ENCODE data around the gene FARP2.
"Not testable (repeated sequence)": the region's sequence is repeated elsewhere in the genome, so short reads cannot be mapped to it uniquely, and the experiment has no call there.

Gene FARP2

DNA sequence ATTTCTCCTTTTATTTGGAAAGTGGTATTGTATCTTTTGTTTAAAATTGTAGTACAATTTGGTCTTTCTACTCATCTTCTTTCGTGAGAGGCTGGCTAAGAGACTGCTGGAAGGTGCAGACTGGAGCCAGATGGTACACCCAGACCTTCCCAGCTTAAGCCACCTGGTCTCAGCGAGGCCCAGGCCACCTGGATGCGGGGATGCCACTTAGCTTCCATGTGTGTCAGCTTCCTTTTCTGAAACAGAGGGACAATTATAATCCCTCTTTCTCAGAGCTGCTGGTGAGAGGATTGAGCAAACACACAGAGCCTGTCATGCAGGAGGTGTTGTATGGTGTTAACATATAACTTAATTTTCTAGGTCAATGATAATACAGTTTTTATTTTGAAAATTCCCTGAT lies 17.4 kb downstream of the FARP2 start:
- in situ Hi-C loops (cut with MboI; ENCODE audit: low sequenced_read_pairs, unreplicated experiment): no loop called here
- DNase-seq (ENCODE audit: low spot score): no peak
- TF ChIP-seq, protein P1, sequence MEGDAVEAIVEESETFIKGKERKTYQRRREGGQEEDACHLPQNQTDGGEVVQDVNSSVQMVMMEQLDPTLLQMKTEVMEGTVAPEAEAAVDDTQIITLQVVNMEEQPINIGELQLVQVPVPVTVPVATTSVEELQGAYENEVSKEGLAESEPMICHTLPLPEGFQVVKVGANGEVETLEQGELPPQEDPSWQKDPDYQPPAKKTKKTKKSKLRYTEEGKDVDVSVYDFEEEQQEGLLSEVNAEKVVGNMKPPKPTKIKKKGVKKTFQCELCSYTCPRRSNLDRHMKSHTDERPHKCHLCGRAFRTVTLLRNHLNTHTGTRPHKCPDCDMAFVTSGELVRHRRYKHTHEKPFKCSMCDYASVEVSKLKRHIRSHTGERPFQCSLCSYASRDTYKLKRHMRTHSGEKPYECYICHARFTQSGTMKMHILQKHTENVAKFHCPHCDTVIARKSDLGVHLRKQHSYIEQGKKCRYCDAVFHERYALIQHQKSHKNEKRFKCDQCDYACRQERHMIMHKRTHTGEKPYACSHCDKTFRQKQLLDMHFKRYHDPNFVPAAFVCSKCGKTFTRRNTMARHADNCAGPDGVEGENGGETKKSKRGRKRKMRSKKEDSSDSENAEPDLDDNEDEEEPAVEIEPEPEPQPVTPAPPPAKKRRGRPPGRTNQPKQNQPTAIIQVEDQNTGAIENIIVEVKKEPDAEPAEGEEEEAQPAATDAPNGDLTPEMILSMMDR (IDR thresholded peaks at IDR 0.05; ENCODE audit: borderline replicate concordance, control extremely low read depth, extremely low read depth, insufficient read depth, missing control alignments): no peak

DNA sequence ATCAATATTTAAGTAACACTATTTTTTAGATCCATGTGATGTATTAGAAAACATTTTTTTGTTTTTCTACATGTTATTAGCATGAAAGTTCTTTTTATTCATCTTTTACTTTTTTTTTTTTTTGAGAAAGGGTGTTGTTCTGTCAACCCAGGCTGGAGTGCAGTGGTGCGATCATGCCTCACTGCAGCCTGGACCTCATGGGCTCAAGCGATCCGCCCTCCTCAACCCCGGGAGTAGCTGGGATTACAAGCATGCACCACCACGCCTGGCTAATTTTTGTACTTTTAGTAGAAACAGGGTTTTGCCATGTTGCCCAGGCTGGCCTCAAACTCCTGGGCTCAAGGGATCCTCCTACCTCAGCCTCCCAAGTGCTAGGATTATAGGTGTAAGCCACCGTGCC lies 17.8 kb downstream of the FARP2 start:
- DNase-seq (ENCODE audit: low spot score); in situ Hi-C loops (cut with MboI; ENCODE audit: low sequenced_read_pairs, unreplicated experiment): not testable (repeated sequence)

DNA sequence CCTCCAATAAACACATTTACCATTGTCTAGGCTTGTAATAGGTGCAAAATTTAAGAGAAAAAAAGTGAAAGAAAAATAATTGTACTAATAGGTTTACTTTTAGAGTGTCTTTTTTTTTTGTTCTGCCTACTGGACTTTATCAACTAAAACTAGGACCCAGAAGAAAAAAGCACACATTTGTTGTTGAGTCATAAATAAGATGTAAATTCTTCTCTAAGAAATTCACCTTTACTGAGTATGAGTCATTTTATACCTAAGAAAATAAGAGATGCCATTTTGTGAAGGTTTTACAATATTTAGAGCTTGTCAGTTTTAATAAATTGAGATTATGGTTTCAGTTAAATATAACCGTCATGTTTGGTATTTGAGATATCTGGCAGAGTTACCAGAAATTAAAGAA lies 19.2 kb downstream of the FARP2 start:
- no peak for DNase-seq (ENCODE audit: low spot score)
- TF ChIP-seq, protein P1 (IDR thresholded peaks at IDR 0.05; ENCODE audit: borderline replicate concordance, control extremely low read depth, extremely low read depth, insufficient read depth, missing control alignments): no peak
- in situ Hi-C loops (cut with MboI; ENCODE audit: low sequenced_read_pairs, unreplicated experiment): no loop called here

DNA sequence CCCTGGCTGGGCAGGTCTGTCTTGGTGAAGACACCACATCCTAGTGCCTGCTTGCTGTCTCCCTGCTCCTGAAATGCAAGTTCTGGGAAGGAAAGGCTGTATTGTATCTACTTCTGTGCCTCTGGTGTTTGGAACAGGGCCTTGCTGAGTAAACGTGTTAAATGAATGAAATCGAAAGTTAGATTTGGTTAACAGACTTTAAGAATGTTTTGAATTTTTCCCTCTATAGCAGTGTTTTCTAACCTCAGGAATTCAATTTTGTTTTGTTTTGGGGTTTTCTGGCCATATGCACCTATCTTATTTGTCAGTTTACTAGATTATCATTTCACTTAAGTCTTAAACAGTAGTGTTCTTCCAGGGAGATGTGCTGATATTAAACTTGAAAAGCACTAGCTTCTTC lies 20.7 kb downstream of the FARP2 start:
- in situ Hi-C loops (cut with MboI; ENCODE audit: low sequenced_read_pairs, unreplicated experiment): no loop called here
- DNase-seq (ENCODE audit: low spot score): no peak
- TF ChIP-seq, protein P1 (IDR thresholded peaks at IDR 0.05; ENCODE audit: borderline replicate concordance, control extremely low read depth, extremely low read depth, insufficient read depth, missing control alignments): no peak

DNA sequence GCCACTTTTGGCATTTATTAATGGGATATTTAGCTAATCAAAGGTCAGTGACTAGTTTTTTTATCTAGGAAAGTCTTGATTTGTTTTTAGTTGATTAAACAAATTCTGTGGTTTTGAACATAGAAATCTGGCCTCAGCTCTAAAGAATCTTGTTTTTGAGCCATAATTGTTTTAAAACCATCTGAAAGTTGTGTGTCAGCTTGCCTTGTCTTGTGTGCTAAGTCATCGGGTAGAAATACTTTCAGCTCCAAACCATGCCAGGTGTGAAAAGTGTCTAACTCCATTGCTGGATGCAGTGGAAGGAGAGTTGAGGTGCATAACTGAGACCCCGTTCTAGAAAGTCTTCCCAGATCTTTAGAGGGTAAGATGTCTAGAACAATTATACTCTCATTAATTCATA lies 22.7 kb downstream of the FARP2 start:
- TF ChIP-seq, protein P1 (IDR thresholded peaks at IDR 0.05; ENCODE audit: borderline replicate concordance, control extremely low read depth, extremely low read depth, insufficient read depth, missing control alignments): no peak
- in situ Hi-C loops (cut with MboI; ENCODE audit: low sequenced_read_pairs, unreplicated experiment): no loop called here
- DNase-seq (ENCODE audit: low spot score): no peak

DNA sequence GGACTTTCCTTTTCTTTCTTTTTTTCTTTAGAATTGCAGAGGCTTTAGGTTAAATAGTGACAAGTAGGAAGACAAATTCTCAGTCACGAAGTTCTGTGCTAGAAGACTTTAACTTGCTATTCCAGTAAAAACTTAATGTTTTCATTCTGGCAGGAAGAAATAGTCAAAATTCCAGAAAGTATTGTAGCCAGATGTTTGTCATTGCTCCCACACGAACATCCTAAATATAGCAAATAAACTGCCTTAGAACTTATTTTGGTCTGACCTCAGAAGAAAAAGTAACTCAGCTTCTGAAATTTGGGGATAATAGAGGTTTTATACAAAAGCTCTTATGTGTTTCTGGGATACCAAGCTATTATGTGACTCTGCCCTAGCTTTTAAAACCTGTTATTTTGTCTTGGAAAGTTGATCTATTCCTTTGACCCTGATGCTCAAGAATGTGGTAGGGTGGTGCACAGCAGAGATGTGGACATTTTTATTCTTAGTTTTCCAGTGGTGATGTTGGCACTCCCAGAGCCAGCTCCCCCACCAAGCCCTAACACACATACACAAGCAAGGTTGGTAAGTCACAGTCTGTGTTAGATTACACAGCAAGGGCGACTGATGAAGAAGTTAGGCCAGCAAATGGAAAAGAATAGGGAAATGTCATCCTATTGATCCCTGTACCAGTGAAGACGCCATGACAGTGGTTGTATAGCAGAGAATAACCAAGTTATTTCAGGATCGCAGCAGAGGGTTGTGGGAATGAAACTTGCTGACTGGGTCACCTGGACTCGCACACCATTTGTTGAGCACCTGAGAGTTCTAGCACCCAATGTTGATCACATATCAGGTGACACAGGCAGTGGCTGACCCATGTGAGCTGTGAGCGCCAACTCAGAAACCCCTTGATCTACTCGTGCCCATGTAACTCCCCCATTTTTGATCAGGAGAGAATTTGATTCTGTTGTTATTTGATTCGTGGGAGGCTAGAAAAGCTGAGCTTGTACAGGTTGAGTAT lies 23.7 kb downstream of the FARP2 start:
- TF ChIP-seq, protein P1 (IDR thresholded peaks at IDR 0.05; ENCODE audit: borderline replicate concordance, control extremely low read depth, extremely low read depth, insufficient read depth, missing control alignments): no peak
- in situ Hi-C loops (cut with MboI; ENCODE audit: low sequenced_read_pairs, unreplicated experiment): no loop called here
- DNase-seq (ENCODE audit: low spot score): no peak

DNA sequence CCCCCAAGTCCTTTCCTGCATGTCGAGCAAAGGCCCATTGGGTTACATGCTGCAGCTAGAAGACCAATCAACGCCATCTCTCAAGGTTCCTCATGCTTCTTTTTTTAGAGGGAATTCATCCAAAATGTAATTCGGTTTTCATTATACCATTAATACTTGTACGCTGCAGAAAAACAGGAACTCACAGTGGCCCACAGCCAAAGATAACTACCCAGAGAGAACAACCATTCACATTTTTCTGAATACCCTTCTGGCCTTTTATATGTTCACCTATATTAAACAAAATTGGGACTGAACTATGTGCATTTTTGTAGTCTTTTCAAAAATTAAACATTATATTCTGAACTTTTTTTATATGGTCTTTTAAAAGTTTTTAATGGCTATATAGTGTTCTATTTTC lies 25.8 kb downstream of the FARP2 start:
- DNase-seq (ENCODE audit: low spot score): no peak
- in situ Hi-C loops (cut with MboI; ENCODE audit: low sequenced_read_pairs, unreplicated experiment): no loop called here
- TF ChIP-seq, protein P1 (IDR thresholded peaks at IDR 0.05; ENCODE audit: borderline replicate concordance, control extremely low read depth, extremely low read depth, insufficient read depth, missing control alignments): no peak

DNA sequence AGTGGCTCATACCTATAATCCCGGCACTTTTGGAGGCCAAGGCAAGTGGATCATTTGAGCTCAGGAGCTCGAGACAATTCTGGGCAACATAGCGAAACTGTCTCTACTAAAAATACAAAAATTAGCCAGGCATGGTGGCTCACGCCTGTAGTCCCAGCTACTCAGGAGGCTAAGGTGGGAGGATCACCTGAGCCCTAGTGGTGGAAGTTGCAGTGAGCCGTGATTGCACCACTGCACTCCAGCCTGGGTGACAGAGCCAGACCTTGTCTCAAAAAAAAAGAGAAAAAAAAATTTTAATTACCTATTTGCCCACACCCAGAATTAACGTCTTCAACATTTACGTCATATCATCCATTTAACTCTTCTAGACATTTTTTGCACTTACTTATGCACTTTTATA lies 29.4 kb downstream of the FARP2 start:
- in situ Hi-C loops (cut with MboI; ENCODE audit: low sequenced_read_pairs, unreplicated experiment); DNase-seq (ENCODE audit: low spot score): not testable (repeated sequence)
